Muscle layer of colon (tissue), 2 donors: ENCODE data around the gene ZNF654.

Source experiments
- H3K27ac ChIP-seq: one replicate; pipeline ENCODE4 v1.7.0; 2013; ENCODE audit warnings: low read depth, mild to moderate bottlenecking, low read length, moderate library complexity
- H3K27me3 ChIP-seq, 2 donors: one replicate each; pipeline ENCODE4 v1.7.0; 2013; ENCODE audit warnings: low read length in 2 of 2, mild to moderate bottlenecking in 2 of 2; ENCODE audit not compliant: insufficient read depth in 2 of 2, control insufficient read depth in 1 of 2
- H3K36me3 ChIP-seq: one replicate; pipeline ENCODE4 v1.7.0; 2013; ENCODE audit warnings: mild to moderate bottlenecking, low read length; ENCODE audit not compliant: insufficient read depth
- H3K4me1 ChIP-seq: one replicate; pipeline ENCODE4 v1.7.0; 2013; ENCODE audit warnings: mild to moderate bottlenecking, low read length; ENCODE audit not compliant: insufficient read depth
- H3K4me3 ChIP-seq, 2 donors: one replicate each; pipeline ENCODE4 v1.7.0; 2013; ENCODE audit warnings: low read length in 2 of 2, low read depth in 1 of 2, mild to moderate bottlenecking in 1 of 2, moderate library complexity in 1 of 2
- H3K9ac ChIP-seq: one replicate; pipeline ENCODE4 v1.7.0; 2013; ENCODE audit warnings: low read length
- H3K9me3 ChIP-seq: one replicate; pipeline ENCODE4 v1.7.0; 2013; ENCODE audit warnings: mild to moderate bottlenecking, low read length
- donor health status: abdominal sarcoma.
- donor health status: Adenocarcinoma of cecum.

ZNF654 gene

GRCh38 chr3:88061746-88062145, 2.7 kb downstream of the ZNF654 start:
- H3K4me3 ChIP-seq: peak overlapping the region in 1 of 2 donors; percentile 2
- H3K9ac ChIP-seq: no peak overlapping the region
- H3K4me1 ChIP-seq: peaks cover 30% of the 10 kb centered on the region
- H3K27ac ChIP-seq: no peak overlapping the region
- H3K36me3 ChIP-seq: no peaks in the 10 kb centered on the region
- H3K27me3 ChIP-seq: no peaks in the 10 kb centered on the region
- no peaks in the 10 kb centered on the region for H3K9me3 ChIP-seq

- no peaks in the 10 kb centered on the region for H3K27me3 ChIP-seq
Observed at GRCh38 chr3:88075072-88075471, 16.0 kb downstream of the ZNF654 start.

GRCh38 chr3:88075497-88075896, 16.4 kb downstream of the ZNF654 start:
- Histone ChIP-seq H3K9me3 (no peaks in the 10 kb centered on the region), H3K27ac (no peak overlapping the region), H3K27me3 (no peaks in the 10 kb centered on the region), H3K4me3 (no peak overlapping the region), H3K9ac (no peak overlapping the region), H3K4me1 (no peaks in the 10 kb centered on the region), H3K36me3 (no peaks in the 10 kb centered on the region)

More at GRCh38 chr3:88075072-88075471, 16.0 kb downstream of the ZNF654 start:
- Histone ChIP-seq H3K36me3 (no peaks in the 10 kb centered on the region), H3K4me3 (no peak overlapping the region), H3K9me3 (no peaks in the 10 kb centered on the region), H3K9ac (no peak overlapping the region), H3K4me1 (no peaks in the 10 kb centered on the region), H3K27ac (no peak overlapping the region)

DNA sequence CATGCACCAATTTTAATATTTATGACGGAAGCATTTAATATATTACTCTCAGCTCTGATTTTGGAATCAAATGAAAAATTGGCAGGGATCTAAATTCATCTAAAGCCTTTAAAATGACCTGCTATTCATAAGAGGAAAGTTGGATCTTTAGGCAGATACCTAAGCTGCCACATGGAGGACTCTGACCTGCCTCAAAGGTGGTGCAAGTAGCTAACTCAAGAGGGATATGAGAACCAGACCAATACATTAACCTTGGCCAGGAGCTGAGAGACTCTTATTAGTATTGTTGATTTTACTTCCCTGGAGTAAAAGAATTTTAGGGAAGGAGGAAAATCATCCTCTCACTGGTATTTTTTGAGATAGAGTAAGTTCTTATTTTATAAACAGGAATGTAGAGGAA, 17.7 kb downstream of the ZNF654 start:
- Histone ChIP-seq H3K4me1 (no peaks in the 10 kb centered on the region), H3K9me3 (no peaks in the 10 kb centered on the region), H3K27me3 (no peaks in the 10 kb centered on the region), H3K36me3 (no peaks in the 10 kb centered on the region), H3K4me3 (no peak overlapping the region), H3K9ac (no peak overlapping the region), H3K27ac (no peak overlapping the region)

- H3K4me3 ChIP-seq: no peak overlapping the region
- H3K36me3 ChIP-seq: no peaks in the 10 kb centered on the region
- no peak overlapping the region for H3K27ac ChIP-seq
- no peaks in the 10 kb centered on the region for H3K4me1 ChIP-seq
- H3K9ac ChIP-seq: no peak overlapping the region
- no peaks in the 10 kb centered on the region for H3K9me3 ChIP-seq
- H3K27me3 ChIP-seq: no peaks in the 10 kb centered on the region
Observed at GRCh38 chr3:88078932-88079331, 19.9 kb downstream of the ZNF654 start.

- H3K9me3 ChIP-seq: no peaks in the 10 kb centered on the region
- H3K9ac ChIP-seq: no peak overlapping the region
- H3K36me3 ChIP-seq: no peaks in the 10 kb centered on the region
- no peak overlapping the region for H3K4me3 ChIP-seq
- no peaks in the 10 kb centered on the region for H3K27me3 ChIP-seq
- H3K4me1 ChIP-seq: peaks cover 9% of the 10 kb centered on the region
- H3K27ac ChIP-seq: no peak overlapping the region
Observed at GRCh38 chr3:88082854-88083253, 23.8 kb downstream of the ZNF654 start.

DNA sequence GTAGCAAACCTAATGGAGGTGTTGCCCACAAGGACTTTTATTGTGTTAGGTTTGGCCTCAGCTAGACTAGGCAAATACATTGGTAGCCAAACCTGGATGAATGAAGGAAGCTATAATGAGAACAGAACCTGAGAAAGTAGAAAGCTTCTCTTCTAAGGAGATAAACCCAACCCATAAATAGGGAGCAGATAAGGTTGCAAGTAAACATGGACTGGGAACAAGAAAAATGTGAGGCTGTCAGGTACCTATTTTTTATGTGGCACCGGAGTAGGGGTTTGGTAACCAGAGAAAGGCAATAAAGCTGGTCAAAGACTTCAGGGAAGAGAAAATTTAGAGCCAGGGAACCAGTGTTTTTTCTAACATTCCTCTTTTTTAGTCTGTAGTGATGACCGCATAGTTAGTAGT, 25.0 kb downstream of the ZNF654 start:
- Histone ChIP-seq H3K36me3 (no peaks in the 10 kb centered on the region), H3K9me3 (no peaks in the 10 kb centered on the region), H3K4me1 (peaks cover 9% of the 10 kb centered on the region), H3K4me3 (no peak overlapping the region), H3K27ac (no peak overlapping the region), H3K9ac (no peak overlapping the region), H3K27me3 (no peaks in the 10 kb centered on the region)

DNA sequence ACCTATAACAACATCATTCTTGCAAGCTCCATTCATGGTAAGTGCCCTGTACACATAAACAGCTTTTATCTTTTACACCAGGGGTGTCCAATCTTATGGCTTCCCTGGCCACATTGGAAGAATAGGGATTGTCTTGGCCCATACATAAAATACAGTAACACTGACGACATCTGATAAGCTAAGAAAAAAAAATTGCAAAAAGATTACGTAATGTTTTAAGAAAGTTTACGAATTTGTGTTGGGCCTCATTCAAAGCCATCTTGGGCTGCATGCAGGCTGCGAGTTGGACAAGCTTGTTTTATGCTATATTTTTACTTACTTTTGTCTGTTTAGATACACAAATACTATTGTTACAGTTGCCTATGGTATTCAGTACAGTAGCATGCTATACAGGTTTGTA, 31.6 kb downstream of the ZNF654 start:
- Histone ChIP-seq H3K9me3 (no peaks in the 10 kb centered on the region), H3K27ac (no peak overlapping the region), H3K36me3 (no peaks in the 10 kb centered on the region), H3K4me1 (no peaks in the 10 kb centered on the region), H3K27me3 (no peaks in the 10 kb centered on the region), H3K9ac (no peak overlapping the region), H3K4me3 (no peak overlapping the region)

DNA sequence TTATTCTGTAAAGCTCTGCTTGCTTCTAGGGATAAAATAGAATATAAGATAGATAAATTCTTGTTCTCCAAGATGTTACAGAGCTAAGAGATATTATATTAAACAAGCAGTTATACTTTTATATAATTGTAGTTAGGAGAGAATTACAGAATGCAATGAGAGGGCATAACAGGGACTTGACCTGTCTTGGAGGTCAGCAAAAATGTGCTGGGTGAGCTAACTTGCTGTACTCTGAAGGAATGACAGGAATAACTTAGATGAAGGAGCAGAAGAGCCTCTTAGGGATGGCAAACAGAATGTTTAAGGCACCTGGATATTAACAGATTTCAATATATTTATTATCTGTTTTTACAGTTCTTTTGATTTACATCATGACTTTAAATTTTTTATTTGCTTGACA, 33.2 kb downstream of the ZNF654 start:
- Histone ChIP-seq H3K4me3 (no peak overlapping the region), H3K9ac (no peak overlapping the region), H3K36me3 (no peaks in the 10 kb centered on the region), H3K27ac (no peak overlapping the region), H3K27me3 (no peaks in the 10 kb centered on the region), H3K4me1 (no peaks in the 10 kb centered on the region), H3K9me3 (no peaks in the 10 kb centered on the region)

DNA sequence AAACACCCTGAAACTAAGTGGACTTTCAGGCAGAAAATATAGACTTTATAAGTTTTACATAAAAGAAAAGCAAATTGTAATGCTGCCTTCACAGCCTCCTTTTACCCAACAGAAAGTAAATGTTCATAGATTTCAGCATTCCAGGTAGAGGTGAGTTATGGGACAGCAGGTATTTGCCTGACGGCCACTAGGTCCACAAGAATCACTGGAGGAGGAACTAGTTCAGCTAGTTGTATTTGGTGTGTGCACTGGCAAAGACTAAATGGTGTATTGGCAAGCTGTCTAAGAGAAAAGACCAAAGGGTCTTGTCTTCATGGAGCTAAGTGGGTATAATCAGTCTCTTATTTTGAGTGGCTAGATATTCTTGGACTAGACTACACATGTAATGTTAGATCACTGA, 34.2 kb downstream of the ZNF654 start:
- Histone ChIP-seq H3K27me3 (no peaks in the 10 kb centered on the region), H3K4me3 (no peak overlapping the region)

GRCh38 chr3:88101142-88101541, 42.1 kb downstream of the ZNF654 start:
- no peaks in the 10 kb centered on the region for H3K9me3 ChIP-seq
- H3K36me3 ChIP-seq: no peaks in the 10 kb centered on the region
- H3K27me3 ChIP-seq: no peaks in the 10 kb centered on the region
- no peak overlapping the region for H3K4me3 ChIP-seq
- no peaks in the 10 kb centered on the region for H3K4me1 ChIP-seq
- no peak overlapping the region for H3K9ac ChIP-seq
- H3K27ac ChIP-seq: no peak overlapping the region

More for the DNA sequence above, 34.2 kb downstream of the ZNF654 start:
- H3K9me3 ChIP-seq: no peaks in the 10 kb centered on the region
- no peak overlapping the region for H3K27ac ChIP-seq
- no peaks in the 10 kb centered on the region for H3K36me3 ChIP-seq
- H3K4me1 ChIP-seq: no peaks in the 10 kb centered on the region
- no peak overlapping the region for H3K9ac ChIP-seq

- Histone ChIP-seq H3K4me1 (peaks cover 3% of the 10 kb centered on the region), H3K9ac (no peak overlapping the region), H3K27ac (no peak overlapping the region), H3K36me3 (no peaks in the 10 kb centered on the region), H3K4me3 (no peak overlapping the region), H3K9me3 (no peaks in the 10 kb centered on the region), H3K27me3 (no peaks in the 10 kb centered on the region)
Observed at GRCh38 chr3:88105325-88105724, 46.3 kb downstream of the ZNF654 start.
